Endothelial cell of umbilical vein (primary cell): Measurements from ENCODE around the gene CD163. TPM values are rescaled to one million over a fixed set of nuclear protein-coding genes. Genes with fewer than 3 reads are reported as not detected.

Experiments
- BruUV-seq: library from RNA; stranded (reverse); fragments of 400-500 nt; replicated peaks from 2 replicates; lab custom pipeline; 2021; lab: Mats Ljungman, UMichigan
- CTCF ChIA-PET: fragments of 300-600, 350-600 bp; sonication (Branson Sonifier 250); formaldehyde crosslinking; loops from one replicate; lab custom pipeline; 2021; ENCODE audit warnings: antibody characterized with exemption, inconsistent platforms; lab: Charles Lee
- POLR2A ChIA-PET: fragments of 300-600, 350-600 bp; sonication (Branson Sonifier 250); formaldehyde crosslinking; loops from one replicate; lab custom pipeline; 2021; ENCODE audit warnings: antibody characterized with exemption, inconsistent platforms; lab: Charles Lee
- DNase-seq: peaks from one replicate; pipeline ENCODE4 v3.0.0-alpha.2; 2011; ENCODE audit warnings: low read depth, low spot score
- FAIRE-seq: peaks from 2 replicates; lab custom pipeline; 2011; peaks lifted over from hg19 to GRCh38; lab: Jason Lieb, UNC
- H2AFZ ChIP-seq: 2 replicates; pipeline ENCODE4 v1.6.0; 2012; ENCODE audit warnings: low read depth, low read length, control low read depth, inconsistent platforms
- H3K27ac ChIP-seq: 2 replicates; pipeline ENCODE4 v1.5.1; 2011; ENCODE audit warnings: low read depth, mild to moderate bottlenecking, control low read depth, low read length, moderate library complexity; ENCODE audit not compliant: insufficient read depth
- H3K27me3 ChIP-seq, 2 experiments: 2 replicates each; pipeline versions ENCODE4 v1.6.0 to v1.6.1; 2011; ENCODE audit warnings: low read length in 2 of 2, mixed read lengths in 1 of 2; ENCODE audit not compliant: control insufficient read depth in 2 of 2, insufficient read depth in 2 of 2
- H3K36me3 ChIP-seq, 2 experiments: 2 replicates in 1 of 2; 3 replicates in 1 of 2; pipeline ENCODE4 v1.5.1; 2011; ENCODE audit warnings: low read length in 2 of 2, mild to moderate bottlenecking in 1 of 2, moderate library complexity in 1 of 2; ENCODE audit not compliant: control insufficient read depth in 2 of 2, insufficient read depth in 2 of 2; ENCODE audit errors: extremely low read depth in 1 of 2
- H3K4me1 ChIP-seq: 3 replicates; pipeline ENCODE4 v1.5.1; 2011; ENCODE audit warnings: mild to moderate bottlenecking, low read length; ENCODE audit not compliant: control insufficient read depth, insufficient read depth; ENCODE audit errors: extremely low read depth
- H3K4me2 ChIP-seq: 2 replicates; pipeline ENCODE4 v1.6.1; 2011; ENCODE audit warnings: low read length, control low read depth, mixed read lengths; ENCODE audit not compliant: insufficient read depth
- H3K4me3 ChIP-seq, 3 experiments: fragments of 200-600 bp in 1 of 3; sonication (generic), shearing (Covaris generic) in 1 of 3; replicated peaks in 1 of 3; 2 replicates each; pipeline ENCODE4 v1.5.1; 2011 to 2016; ENCODE audit warnings: control low read depth in 3 of 3, low read length in 3 of 3, mild to moderate bottlenecking in 2 of 3, inconsistent platforms in 1 of 3, low read depth in 1 of 3, moderate library complexity in 1 of 3; ENCODE audit not compliant: insufficient read depth in 1 of 3
- H3K79me2 ChIP-seq: 2 replicates; pipeline ENCODE4 v1.6.0; 2012; ENCODE audit warnings: low read length, inconsistent platforms; ENCODE audit not compliant: control insufficient read depth, insufficient read depth
- H3K9ac ChIP-seq: replicated peaks from 2 replicates; pipeline ENCODE3; 2011; ENCODE audit warnings: low read length, control low read depth; ENCODE audit not compliant: insufficient read depth; ENCODE audit errors: extremely low read depth
- H3K9me1 ChIP-seq: replicated peaks from 3 replicates; pipeline ENCODE4 v1.6.0; 2011; ENCODE audit warnings: mild to moderate bottlenecking, low read length; ENCODE audit not compliant: control insufficient read depth, insufficient read depth; ENCODE audit errors: extremely low read depth
- H3K9me3 ChIP-seq: replicated peaks from 2 replicates; pipeline ENCODE4 v1.5.1; 2012; ENCODE audit warnings: low read length, inconsistent platforms; ENCODE audit not compliant: control insufficient read depth, insufficient read depth
- H4K20me1 ChIP-seq: replicated peaks from 2 replicates; pipeline ENCODE3; 2011; ENCODE audit warnings: mild to moderate bottlenecking, low read length; ENCODE audit not compliant: control insufficient read depth, insufficient read depth; ENCODE audit errors: extremely low read depth
- CTCF ChIP-seq, 2 donors: IDR thresholded peaks; 1 replicate in 1 of 2; 2 replicates in 1 of 2; pipeline ENCODE4 v1.5.1; 2011; ENCODE audit warnings: low read length in 2 of 2, mild to moderate bottlenecking in 2 of 2, moderate library complexity in 2 of 2, control low read depth in 1 of 2, inconsistent platforms in 1 of 2, low read depth in 1 of 2; ENCODE audit not compliant: insufficient read depth in 1 of 2; ENCODE audit errors: extremely low read depth in 1 of 2
- EZH2 ChIP-seq: IDR thresholded peaks from 2 replicates; pipeline ENCODE4 v1.6.1; 2012; ENCODE audit warnings: borderline replicate concordance, low read depth, mild to moderate bottlenecking, moderate library complexity, low read length, inconsistent platforms; ENCODE audit not compliant: severe bottlenecking
- FOS ChIP-seq: IDR thresholded peaks from 2 replicates; pipeline ENCODE4 v1.6.1; 2011; ENCODE audit warnings: mild to moderate bottlenecking, low read length, moderate library complexity, borderline replicate concordance; ENCODE audit not compliant: insufficient read depth
- GATA2 ChIP-seq: IDR thresholded peaks from 2 replicates; pipeline ENCODE4 v1.7.0; 2011; ENCODE audit warnings: low read depth, mild to moderate bottlenecking, moderate library complexity, mixed read lengths, low read length; ENCODE audit not compliant: insufficient read length, insufficient read depth
- JUN ChIP-seq: IDR thresholded peaks from 2 replicates; pipeline ENCODE4 v1.6.1; 2011; ENCODE audit warnings: borderline replicate concordance, low read depth; ENCODE audit not compliant: insufficient read length, insufficient read depth
- MAX ChIP-seq: IDR thresholded peaks from 2 replicates; pipeline ENCODE4 v1.6.1; 2011; ENCODE audit not compliant: insufficient read depth, insufficient read length
- MYC ChIP-seq: IDR thresholded peaks from one replicate; pipeline ENCODE4 v1.6.1; 2011; ENCODE audit warnings: mild to moderate bottlenecking, low read depth, low read length
- POLR2A ChIP-seq: IDR thresholded peaks from 2 replicates; pipeline ENCODE4 v1.6.1; 2012; ENCODE audit warnings: low read depth, mild to moderate bottlenecking, control low read depth, low read length
- POLR2AphosphoS5 ChIP-seq: IDR thresholded peaks from 2 replicates; pipeline ENCODE4 v1.6.1; 2012; ENCODE audit warnings: low read depth, mild to moderate bottlenecking, control low read depth, low read length, moderate library complexity; ENCODE audit not compliant: insufficient read depth
- dilution Hi-C: fragments of 300-500 bp; cut with MboI; formaldehyde crosslinking; loops from one replicate; pipeline ENCODE4 v1.15.0; 2019; ENCODE audit warnings: low sequenced_read_pairs; ENCODE audit not compliant: extremely low pct_ligation_motif_present
- intact Hi-C: fragments of 100-400 bp; cut with micrococcal nuclease; formaldehyde crosslinking; loops from one replicate; pipeline ENCODE4 v1.10.0; 2022
- polyA plus RNA-seq, 4 experiments: library from polyadenylated mRNA; depleted of rRNA in 3 of 4; stranded (reverse) in 3 of 4; unstranded in 1 of 4; fragments of >200 nt; gene quantifications; 2 replicates each; pipeline versions ENCODE4 v1.2.1 to v1.2.3, GENCODE V29; 2011 to 2012; ENCODE audit warnings: missing spikeins in 1 of 4
- total RNA-seq: library from RNA; stranded (reverse); gene quantifications from 2 replicates; pipeline ENCODE4 v1.2.3, GENCODE V29; 2021

CD163 gene
- total and polyA plus RNA-seq, 2 donors (not counting 3 experiments of a cell fraction or from before 2014, with no cell fraction given) = not detected

- Histone ChIP-seq H3K9ac (no peak overlapping the region), H3K79me2 (no peaks in the 10 kb centered on the region), H3K9me1 (no peaks in the 10 kb centered on the region), H2AFZ (no peak overlapping the region), H3K27ac (no peak overlapping the region), H3K36me3 (no peaks in the 10 kb centered on the region), H3K27me3 (peaks cover 9 to 12% of the 10 kb centered on the region in 2 experiments), H4K20me1 (no peaks in the 10 kb centered on the region), H3K4me3 (no peak overlapping the region), H3K9me3 (no peaks in the 10 kb centered on the region), H3K4me1 (no peaks in the 10 kb centered on the region), H3K4me2 (no peak overlapping the region)
- FAIRE-seq = no peak
- ChIA-PET CTCF (no interaction called here), POLR2A (no interaction called here)
- no TSS peak for BruUV-seq
- DNase-seq = no peak
- intact Hi-C loops (no loop called here), dilution Hi-C loops (no loop called here)
- TF ChIP-seq CTCF (IDR thresholded peaks at IDR 0.05; ENCODE audit: extremely low read depth in 1 of 2, insufficient read depth in 1 of 2, low read depth in 1 of 2, low read length in 2 of 2) (no peak), MAX (no peak), JUN (no peak), MYC (no peak), FOS (no peak), POLR2AphosphoS5 (no peak), GATA2 (no peak), EZH2 (no peak), POLR2A (no peak)
Observed at GRCh38 chr12:7496451-7496850, 7.1 kb downstream of the CD163 start.
